Mesothelial cell of epicardium (in vitro differentiated cells): Measurements from ENCODE around the gene CLEC19A. TPM values are rescaled to one million over a fixed set of nuclear protein-coding genes. Genes with fewer than 3 reads are reported as not detected.
"Not testable (repeated sequence)": the region's sequence is repeated elsewhere in the genome, so short reads cannot be mapped to it uniquely, and the experiment has no call there.

Experiments
- DNase-seq, 2 experiments: peaks; one replicate each; pipeline ENCODE4 v3.0.0; 2021; ENCODE audit warnings: low spot score in 2 of 2; ENCODE audit not compliant: unreplicated experiment in 2 of 2
- H3K27ac Mint-ChIP-seq: 2 replicates; pipeline ENCODE4 v1.8.0; 2021; ENCODE audit warnings: mixed read lengths
- H3K27me3 Mint-ChIP-seq: 2 replicates; pipeline ENCODE4 v1.8.0; 2021; ENCODE audit warnings: low read depth, mixed read lengths
- H3K36me3 Mint-ChIP-seq: 2 replicates; pipeline ENCODE4 v1.8.0; 2021; ENCODE audit warnings: mixed read lengths
- H3K4me1 Mint-ChIP-seq: 2 replicates; pipeline ENCODE4 v1.8.0; 2021; ENCODE audit warnings: mixed read lengths
- H3K4me3 Mint-ChIP-seq: 2 replicates; pipeline ENCODE4 v1.8.0; 2021; ENCODE audit warnings: mild to moderate bottlenecking, moderate library complexity, mixed read lengths
- H3K9me3 Mint-ChIP-seq: 2 replicates; pipeline ENCODE4 v1.8.0; 2021; ENCODE audit warnings: mixed read lengths
- total RNA-seq: library from RNA; stranded (reverse); gene quantifications from 3 replicates; pipeline ENCODE4 v1.2.1, GENCODE V29; 2021
- TF ChIP-seq, protein P1 (sequence below): fragments of 200-600 bp; sonication (generic); IDR thresholded peaks from one replicate; pipeline ENCODE4 v1.5.0; 2021; ENCODE audit warnings: antibody characterized with exemption; ENCODE audit not compliant: unreplicated experiment

The CLEC19A gene
- total RNA-seq, 1 donor from 2014 or later, result not detected

DNA sequence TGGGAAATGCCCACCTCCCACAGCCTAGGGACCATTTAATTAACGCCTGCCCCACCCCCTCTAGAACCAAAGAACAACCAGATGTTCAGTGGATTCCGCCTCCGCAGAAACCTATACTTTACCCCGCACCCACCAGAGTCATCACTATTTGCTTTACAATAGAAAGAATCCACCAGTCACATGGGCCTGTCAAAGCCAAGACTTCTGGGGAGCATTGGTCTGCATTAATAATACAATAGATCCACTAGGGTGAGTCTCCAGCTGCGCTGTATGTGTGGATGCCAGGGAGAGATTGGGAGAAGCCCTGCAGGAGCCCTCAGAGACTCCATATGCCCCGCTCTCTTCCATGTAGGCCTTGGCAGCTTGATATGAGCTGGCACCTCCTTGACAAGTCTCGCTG, 31.3 kb downstream of the CLEC19A start:
- H3K4me1 Mint-ChIP-seq, result no peaks in the 10 kb centered on the region
- H3K27me3 Mint-ChIP-seq, result peaks cover 6% of the 10 kb centered on the region
- H3K27ac Mint-ChIP-seq, result no peak overlapping the region
- no peaks in the 10 kb centered on the region for H3K36me3 Mint-ChIP-seq
- no peak for DNase-seq
- no peak overlapping the region for H3K4me3 Mint-ChIP-seq
- H3K9me3 Mint-ChIP-seq, result peaks cover 11% of the 10 kb centered on the region
- TF ChIP-seq, protein P1, sequence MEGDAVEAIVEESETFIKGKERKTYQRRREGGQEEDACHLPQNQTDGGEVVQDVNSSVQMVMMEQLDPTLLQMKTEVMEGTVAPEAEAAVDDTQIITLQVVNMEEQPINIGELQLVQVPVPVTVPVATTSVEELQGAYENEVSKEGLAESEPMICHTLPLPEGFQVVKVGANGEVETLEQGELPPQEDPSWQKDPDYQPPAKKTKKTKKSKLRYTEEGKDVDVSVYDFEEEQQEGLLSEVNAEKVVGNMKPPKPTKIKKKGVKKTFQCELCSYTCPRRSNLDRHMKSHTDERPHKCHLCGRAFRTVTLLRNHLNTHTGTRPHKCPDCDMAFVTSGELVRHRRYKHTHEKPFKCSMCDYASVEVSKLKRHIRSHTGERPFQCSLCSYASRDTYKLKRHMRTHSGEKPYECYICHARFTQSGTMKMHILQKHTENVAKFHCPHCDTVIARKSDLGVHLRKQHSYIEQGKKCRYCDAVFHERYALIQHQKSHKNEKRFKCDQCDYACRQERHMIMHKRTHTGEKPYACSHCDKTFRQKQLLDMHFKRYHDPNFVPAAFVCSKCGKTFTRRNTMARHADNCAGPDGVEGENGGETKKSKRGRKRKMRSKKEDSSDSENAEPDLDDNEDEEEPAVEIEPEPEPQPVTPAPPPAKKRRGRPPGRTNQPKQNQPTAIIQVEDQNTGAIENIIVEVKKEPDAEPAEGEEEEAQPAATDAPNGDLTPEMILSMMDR, result no peak

DNA sequence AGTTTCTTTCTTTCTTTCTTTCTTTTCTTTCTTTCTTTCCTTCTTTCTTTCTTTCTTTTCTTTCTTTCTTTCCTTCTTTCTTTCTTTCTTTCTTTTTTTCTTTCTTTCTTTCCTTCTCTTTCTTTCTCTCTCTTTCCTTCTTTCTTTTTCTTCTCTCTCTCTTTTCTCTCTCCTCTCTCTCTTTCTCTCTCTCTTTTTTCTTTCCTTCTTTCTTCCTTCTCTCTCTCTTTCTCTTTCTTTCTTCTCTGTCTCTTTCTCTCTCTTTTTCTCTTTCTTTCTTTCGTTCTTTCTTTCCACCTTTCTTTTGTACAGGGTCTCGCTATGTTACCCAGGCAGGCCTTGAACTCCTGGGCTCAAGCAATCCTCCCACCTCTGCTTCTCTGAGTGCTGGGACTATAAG, 35.7 kb downstream of the CLEC19A start:
- H3K4me3 Mint-ChIP-seq, H3K4me1 Mint-ChIP-seq, H3K27ac Mint-ChIP-seq, DNase-seq, H3K27me3 Mint-ChIP-seq, H3K9me3 Mint-ChIP-seq, H3K36me3 Mint-ChIP-seq: not testable (repeated sequence)

DNA sequence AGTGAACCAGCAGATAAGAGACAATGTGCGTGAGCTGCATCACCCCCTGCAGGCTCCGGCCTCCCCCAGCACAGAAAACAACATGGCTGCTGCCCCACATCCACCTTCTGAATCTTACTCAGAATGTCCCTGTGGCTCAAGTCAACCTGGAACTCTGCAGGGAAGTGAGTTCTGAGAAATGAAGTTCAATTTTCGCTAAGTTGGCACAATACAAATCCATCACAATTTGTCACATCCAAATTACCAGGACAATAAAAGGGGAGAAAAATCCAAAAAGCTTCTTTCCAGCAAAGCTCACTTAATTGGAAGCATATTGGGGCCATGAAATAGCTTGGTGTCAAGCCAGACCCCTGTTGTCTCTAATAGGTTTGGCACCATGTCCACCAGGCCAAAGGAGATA, 38.1 kb downstream of the CLEC19A start:
- H3K9me3 Mint-ChIP-seq, result peaks cover 13% of the 10 kb centered on the region
- H3K27ac Mint-ChIP-seq, result no peak overlapping the region
- DNase-seq, result no peak
- H3K27me3 Mint-ChIP-seq, result peaks cover 4% of the 10 kb centered on the region
- TF ChIP-seq, protein P1, result no peak
- no peaks in the 10 kb centered on the region for H3K4me1 Mint-ChIP-seq
- H3K4me3 Mint-ChIP-seq, result no peak overlapping the region
- no peaks in the 10 kb centered on the region for H3K36me3 Mint-ChIP-seq

DNA sequence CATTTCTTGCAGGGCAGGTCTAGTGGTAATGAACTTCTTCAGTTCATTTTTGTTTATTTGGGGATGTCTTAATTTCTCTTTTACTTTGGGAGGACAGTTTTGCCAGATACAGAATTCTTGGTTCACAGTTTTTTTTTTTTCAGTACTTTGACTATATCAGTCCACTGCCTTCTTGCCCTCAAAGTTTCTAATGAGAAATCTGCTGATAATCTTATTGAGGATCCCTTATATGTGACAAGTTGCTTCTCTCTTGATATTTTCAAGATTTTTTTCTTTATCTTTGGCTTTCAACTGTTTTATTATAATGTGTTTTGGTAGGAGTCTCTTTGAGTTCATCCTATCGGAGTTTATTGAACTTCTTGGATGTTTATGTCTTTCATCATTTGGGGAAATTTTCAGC, 42.8 kb downstream of the CLEC19A start:
- no peak for DNase-seq
- no peak overlapping the region for H3K4me3 Mint-ChIP-seq
- H3K27me3 Mint-ChIP-seq, result no peaks in the 10 kb centered on the region
- no peak overlapping the region for H3K27ac Mint-ChIP-seq
- no peaks in the 10 kb centered on the region for H3K4me1 Mint-ChIP-seq
- TF ChIP-seq, protein P1, result no peak
- H3K36me3 Mint-ChIP-seq, result no peaks in the 10 kb centered on the region
- peaks cover 21% of the 10 kb centered on the region for H3K9me3 Mint-ChIP-seq

DNA sequence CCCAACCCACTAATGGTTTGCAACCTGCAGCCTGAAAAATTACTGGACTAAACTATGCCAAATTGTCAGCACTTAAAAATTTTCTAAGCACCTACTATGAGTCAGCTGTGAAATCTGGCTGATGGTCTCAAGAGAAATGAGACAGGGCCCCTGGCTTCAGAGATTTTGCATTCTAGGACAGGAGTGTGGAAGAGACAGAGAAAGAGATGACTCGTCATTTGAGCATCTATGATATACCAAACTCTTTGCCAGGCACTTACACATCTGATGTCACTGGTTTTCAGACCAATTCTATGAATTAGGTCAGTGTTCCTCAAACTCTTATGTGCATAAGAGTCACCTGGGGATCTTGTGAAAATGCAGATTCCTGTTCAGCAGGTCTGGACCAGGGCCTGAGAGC, 44.4 kb downstream of the CLEC19A start:
- Mint-ChIP-seq H3K27ac (no peak overlapping the region), H3K27me3 (peaks cover 3% of the 10 kb centered on the region), H3K36me3 (no peaks in the 10 kb centered on the region), H3K9me3 (peaks cover 21% of the 10 kb centered on the region), H3K4me3 (no peak overlapping the region), H3K4me1 (no peaks in the 10 kb centered on the region)
- no peak for DNase-seq
- TF ChIP-seq, protein P1, result no peak

DNA sequence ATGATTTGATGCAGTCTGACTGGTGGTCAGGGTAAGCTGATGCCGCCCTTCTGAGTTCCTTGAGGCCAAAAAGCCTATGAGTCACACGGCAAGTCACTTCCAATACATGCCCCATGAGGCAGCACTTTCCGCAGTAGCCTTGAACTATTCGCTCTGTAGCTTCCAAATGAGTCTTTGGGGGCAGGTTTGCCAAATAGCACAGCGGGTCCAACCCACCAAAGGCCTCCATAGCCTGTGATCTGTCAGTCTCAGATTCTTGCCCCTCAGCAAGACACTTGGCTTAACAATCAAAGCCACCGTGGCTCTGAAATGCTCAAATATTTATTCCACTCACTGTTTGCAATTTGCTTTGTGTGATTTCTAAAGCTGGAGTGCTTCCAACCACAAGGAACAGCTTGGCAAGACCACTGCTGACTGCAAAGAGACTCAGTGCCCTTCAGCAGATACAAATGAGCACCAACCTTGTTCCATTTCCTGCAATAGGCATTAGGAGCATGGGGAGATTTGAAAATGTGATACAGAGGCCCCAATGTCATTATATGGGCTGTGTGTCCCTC, 45.4 kb downstream of the CLEC19A start:
- no peak overlapping the region for H3K4me3 Mint-ChIP-seq
- no peak for DNase-seq
- no peaks in the 10 kb centered on the region for H3K36me3 Mint-ChIP-seq
- peaks cover 3% of the 10 kb centered on the region for H3K27me3 Mint-ChIP-seq
- TF ChIP-seq, protein P1, result no peak
- H3K27ac Mint-ChIP-seq, result no peak overlapping the region
- no peaks in the 10 kb centered on the region for H3K4me1 Mint-ChIP-seq
- peaks cover 21% of the 10 kb centered on the region for H3K9me3 Mint-ChIP-seq
